Astrocyte (in vitro differentiated cells and primary cell): Measurements from ENCODE around the gene BRSK1.

Experiments used
- EZH2 ChIP-seq: IDR thresholded peaks from 2 replicates; pipeline ENCODE4 v1.6.1; 2012; ENCODE audit warnings: mild to moderate bottlenecking, low read length, inconsistent platforms; ENCODE audit not compliant: insufficient read depth
- TF ChIP-seq, protein P1 (sequence below): IDR thresholded peaks from 2 replicates; pipeline ENCODE4 v1.5.1; 2011; ENCODE audit warnings: low read depth, mild to moderate bottlenecking, inconsistent platforms, low read length, moderate library complexity; ENCODE audit not compliant: insufficient read depth

GRCh38 chr19:55311397-55311796 lies 27.6 kb downstream of the BRSK1 start:
- TF ChIP-seq, protein P1, sequence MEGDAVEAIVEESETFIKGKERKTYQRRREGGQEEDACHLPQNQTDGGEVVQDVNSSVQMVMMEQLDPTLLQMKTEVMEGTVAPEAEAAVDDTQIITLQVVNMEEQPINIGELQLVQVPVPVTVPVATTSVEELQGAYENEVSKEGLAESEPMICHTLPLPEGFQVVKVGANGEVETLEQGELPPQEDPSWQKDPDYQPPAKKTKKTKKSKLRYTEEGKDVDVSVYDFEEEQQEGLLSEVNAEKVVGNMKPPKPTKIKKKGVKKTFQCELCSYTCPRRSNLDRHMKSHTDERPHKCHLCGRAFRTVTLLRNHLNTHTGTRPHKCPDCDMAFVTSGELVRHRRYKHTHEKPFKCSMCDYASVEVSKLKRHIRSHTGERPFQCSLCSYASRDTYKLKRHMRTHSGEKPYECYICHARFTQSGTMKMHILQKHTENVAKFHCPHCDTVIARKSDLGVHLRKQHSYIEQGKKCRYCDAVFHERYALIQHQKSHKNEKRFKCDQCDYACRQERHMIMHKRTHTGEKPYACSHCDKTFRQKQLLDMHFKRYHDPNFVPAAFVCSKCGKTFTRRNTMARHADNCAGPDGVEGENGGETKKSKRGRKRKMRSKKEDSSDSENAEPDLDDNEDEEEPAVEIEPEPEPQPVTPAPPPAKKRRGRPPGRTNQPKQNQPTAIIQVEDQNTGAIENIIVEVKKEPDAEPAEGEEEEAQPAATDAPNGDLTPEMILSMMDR: no peak
- no peak for TF ChIP-seq EZH2
